ENCODE results near the gene KBTBD13.

Gene KBTBD13

DNA sequence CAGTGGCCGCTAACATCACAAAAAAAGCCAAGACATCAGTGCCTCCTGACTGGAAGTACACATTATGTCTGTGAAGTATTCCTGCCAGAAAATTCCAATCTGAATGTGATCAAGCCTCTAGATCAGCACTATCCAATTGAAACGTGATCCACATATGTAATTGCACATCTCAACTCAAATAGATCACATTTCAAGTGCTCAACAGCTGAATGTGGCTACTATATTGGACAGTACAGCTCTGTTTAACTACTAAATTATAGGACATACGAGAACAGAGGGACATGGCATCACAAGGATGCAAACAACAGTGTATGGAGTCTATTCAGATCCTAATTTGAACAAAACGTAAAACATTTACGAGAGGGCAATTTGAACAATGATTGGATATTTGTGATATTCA, 39.0 kb downstream of the KBTBD13 start:
- no peak for DNase-seq
